ENCODE measurements around the gene TRHDE. TPM values are rescaled to one million over a fixed set of nuclear protein-coding genes. Genes with fewer than 3 reads are reported as not detected.
A peak's percentile ranks its signal among the peaks of the same experiment; 100 is the strongest.

Gene TRHDE
- total and polyA plus RNA-seq, 2 of the 13 experiments (the other 11 are each of a cell fraction or from before 2014, with no cell fraction given) = not detected

DNA sequence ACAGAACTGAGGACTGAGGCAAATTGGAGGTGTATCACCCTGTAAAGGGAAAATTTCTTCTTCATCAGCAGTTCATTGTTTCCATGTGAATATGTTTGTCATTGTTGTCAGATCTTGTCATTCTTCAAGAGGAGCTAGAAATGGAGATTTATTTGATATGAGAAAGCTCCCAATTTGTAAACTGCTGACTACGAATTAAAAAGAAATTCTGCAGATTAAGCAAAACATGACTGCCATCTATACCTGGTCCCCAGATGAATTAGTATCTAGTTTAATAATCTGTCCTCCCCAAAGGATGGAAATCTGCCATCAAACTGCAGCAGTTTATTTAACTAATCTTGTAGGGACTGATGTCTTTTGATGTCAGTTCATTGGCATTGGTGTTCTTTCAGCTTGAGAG, 162.8 kb downstream of the TRHDE start:
- no peak for ATAC-seq
- ChIA-PET POLR2A (no interaction called here), CTCF (ENCODE audit: low intra/inter-chr PET ratio, low total read pairs) (no interaction called here)
- H2AFZ ChIP-seq (ENCODE audit: low read length) = no peak overlapping the region
- H3K27me3 ChIP-seq (ENCODE audit: control insufficient read depth in 1 of 2, insufficient read depth in 2 of 2, low read length in 2 of 2) = no peaks in the 10 kb centered on the region
- no peaks in the 10 kb centered on the region for H3K36me3 ChIP-seq (replicated peaks in 1 of 2; ENCODE audit: control insufficient read depth in 1 of 2, insufficient read depth in 2 of 2, low read length in 2 of 2)
- in situ Hi-C loops (cut with HindIII; ENCODE audit: extremely low pct_ligation_motif_present, low pct_unique_long_range_greater_than_20kb) (no loop called here), intact Hi-C loops (cut with micrococcal nuclease; ENCODE audit: unreplicated experiment) (no loop called here)
- H3K79me2 ChIP-seq (ENCODE audit: insufficient read depth, low read length) = no peaks in the 10 kb centered on the region
- BruUV-seq (replicated peaks) = no TSS peak
- H4K20me1 ChIP-seq (ENCODE audit: insufficient read depth, low read length) = no peaks in the 10 kb centered on the region
- H3K9me3 ChIP-seq (ENCODE audit: low read length) = 0 out of 2 replicates have a peak, but pooled peaks cover 6% of the 10 kb centered on the region
- no peak overlapping the region for H3K4me3 ChIP-seq (replicated peaks in 1 of 3; ENCODE audit: insufficient read depth in 1 of 3, low read depth in 2 of 3, low read length in 3 of 3)
- DNase-seq (ENCODE audit: low spot score) = no peak
- 0% methylated on average over 1 of the region's 1 CpG for WGBS (ENCODE audit: low lambda C conversion rate)
- FAIRE-seq = no peak
- H3K4me1 ChIP-seq (ENCODE audit: insufficient read depth, low read length) = peaks cover 10% of the 10 kb centered on the region
- H3K9ac ChIP-seq (ENCODE audit: insufficient read depth, low read depth, low read length) = no peak overlapping the region
- H3K27ac ChIP-seq (ENCODE audit: extremely low read length, insufficient read depth, low read length) = no peak overlapping the region
- H3K4me2 ChIP-seq (ENCODE audit: low read depth, low read length) = no peak overlapping the region
- no peak for TF ChIP-seq ZNF224 (CRISPR knock-in tag; IDR thresholded peaks at IDR 0.05)
- no peak for TF ChIP-seq ZNF367 (CRISPR knock-in tag; IDR thresholded peaks at IDR 0.05; ENCODE audit: borderline replicate concordance)
- TF ChIP-seq ZNF7 (CRISPR knock-in tag; IDR thresholded peaks at IDR 0.05) = no peak
- TF ChIP-seq SMAD1 (CRISPR knock-in tag; IDR thresholded peaks at IDR 0.05; ENCODE audit: borderline replicate concordance, low read depth) = no peak
- no peak for TF ChIP-seq ZNF335 (CRISPR knock-in tag; IDR thresholded peaks at IDR 0.05)
- TF ChIP-seq CBX2 (IDR thresholded peaks at IDR 0.05; ENCODE audit: low read depth, low read length) = no peak
- TF ChIP-seq CBX2 (CRISPR knock-in tag; IDR thresholded peaks at IDR 0.05; ENCODE audit: low read depth) = no peak
- TF ChIP-seq, protein P1, sequence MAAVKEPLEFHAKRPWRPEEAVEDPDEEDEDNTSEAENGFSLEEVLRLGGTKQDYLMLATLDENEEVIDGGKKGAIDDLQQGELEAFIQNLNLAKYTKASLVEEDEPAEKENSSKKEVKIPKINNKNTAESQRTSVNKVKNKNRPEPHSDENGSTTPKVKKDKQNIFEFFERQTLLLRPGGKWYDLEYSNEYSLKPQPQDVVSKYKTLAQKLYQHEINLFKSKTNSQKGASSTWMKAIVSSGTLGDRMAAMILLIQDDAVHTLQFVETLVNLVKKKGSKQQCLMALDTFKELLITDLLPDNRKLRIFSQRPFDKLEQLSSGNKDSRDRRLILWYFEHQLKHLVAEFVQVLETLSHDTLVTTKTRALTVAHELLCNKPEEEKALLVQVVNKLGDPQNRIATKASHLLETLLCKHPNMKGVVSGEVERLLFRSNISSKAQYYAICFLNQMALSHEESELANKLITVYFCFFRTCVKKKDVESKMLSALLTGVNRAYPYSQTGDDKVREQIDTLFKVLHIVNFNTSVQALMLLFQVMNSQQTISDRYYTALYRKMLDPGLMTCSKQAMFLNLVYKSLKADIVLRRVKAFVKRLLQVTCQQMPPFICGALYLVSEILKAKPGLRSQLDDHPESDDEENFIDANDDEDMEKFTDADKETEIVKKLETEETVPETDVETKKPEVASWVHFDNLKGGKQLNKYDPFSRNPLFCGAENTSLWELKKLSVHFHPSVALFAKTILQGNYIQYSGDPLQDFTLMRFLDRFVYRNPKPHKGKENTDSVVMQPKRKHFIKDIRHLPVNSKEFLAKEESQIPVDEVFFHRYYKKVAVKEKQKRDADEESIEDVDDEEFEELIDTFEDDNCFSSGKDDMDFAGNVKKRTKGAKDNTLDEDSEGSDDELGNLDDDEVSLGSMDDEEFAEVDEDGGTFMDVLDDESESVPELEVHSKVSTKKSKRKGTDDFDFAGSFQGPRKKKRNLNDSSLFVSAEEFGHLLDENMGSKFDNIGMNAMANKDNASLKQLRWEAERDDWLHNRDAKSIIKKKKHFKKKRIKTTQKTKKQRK (IDR thresholded peaks at IDR 0.05; ENCODE audit: low read length) = no peak
- TF ChIP-seq MAFK (conservative IDR thresholded peaks at IDR 0.05 in 1 of 2, IDR thresholded peaks at IDR 0.05 in 1 of 2; ENCODE audit: low read length in 2 of 2) = peak; percentile 77 to 93
- no peak for TF ChIP-seq ZNF879 (CRISPR knock-in tag; IDR thresholded peaks at IDR 0.05)
- TF ChIP-seq NFRKB (IDR thresholded peaks at IDR 0.05) = no peak
- peak; percentile 87 for TF ChIP-seq MAFF (IDR thresholded peaks at IDR 0.05; ENCODE audit: low read depth, low read length)
- no peak for TF ChIP-seq KAT2B (IDR thresholded peaks at IDR 0.05; ENCODE audit: borderline replicate concordance, low read depth, low read length)
- no peak for TF ChIP-seq THAP11 (CRISPR knock-in tag; IDR thresholded peaks at IDR 0.05)
- TF ChIP-seq, protein P2, sequence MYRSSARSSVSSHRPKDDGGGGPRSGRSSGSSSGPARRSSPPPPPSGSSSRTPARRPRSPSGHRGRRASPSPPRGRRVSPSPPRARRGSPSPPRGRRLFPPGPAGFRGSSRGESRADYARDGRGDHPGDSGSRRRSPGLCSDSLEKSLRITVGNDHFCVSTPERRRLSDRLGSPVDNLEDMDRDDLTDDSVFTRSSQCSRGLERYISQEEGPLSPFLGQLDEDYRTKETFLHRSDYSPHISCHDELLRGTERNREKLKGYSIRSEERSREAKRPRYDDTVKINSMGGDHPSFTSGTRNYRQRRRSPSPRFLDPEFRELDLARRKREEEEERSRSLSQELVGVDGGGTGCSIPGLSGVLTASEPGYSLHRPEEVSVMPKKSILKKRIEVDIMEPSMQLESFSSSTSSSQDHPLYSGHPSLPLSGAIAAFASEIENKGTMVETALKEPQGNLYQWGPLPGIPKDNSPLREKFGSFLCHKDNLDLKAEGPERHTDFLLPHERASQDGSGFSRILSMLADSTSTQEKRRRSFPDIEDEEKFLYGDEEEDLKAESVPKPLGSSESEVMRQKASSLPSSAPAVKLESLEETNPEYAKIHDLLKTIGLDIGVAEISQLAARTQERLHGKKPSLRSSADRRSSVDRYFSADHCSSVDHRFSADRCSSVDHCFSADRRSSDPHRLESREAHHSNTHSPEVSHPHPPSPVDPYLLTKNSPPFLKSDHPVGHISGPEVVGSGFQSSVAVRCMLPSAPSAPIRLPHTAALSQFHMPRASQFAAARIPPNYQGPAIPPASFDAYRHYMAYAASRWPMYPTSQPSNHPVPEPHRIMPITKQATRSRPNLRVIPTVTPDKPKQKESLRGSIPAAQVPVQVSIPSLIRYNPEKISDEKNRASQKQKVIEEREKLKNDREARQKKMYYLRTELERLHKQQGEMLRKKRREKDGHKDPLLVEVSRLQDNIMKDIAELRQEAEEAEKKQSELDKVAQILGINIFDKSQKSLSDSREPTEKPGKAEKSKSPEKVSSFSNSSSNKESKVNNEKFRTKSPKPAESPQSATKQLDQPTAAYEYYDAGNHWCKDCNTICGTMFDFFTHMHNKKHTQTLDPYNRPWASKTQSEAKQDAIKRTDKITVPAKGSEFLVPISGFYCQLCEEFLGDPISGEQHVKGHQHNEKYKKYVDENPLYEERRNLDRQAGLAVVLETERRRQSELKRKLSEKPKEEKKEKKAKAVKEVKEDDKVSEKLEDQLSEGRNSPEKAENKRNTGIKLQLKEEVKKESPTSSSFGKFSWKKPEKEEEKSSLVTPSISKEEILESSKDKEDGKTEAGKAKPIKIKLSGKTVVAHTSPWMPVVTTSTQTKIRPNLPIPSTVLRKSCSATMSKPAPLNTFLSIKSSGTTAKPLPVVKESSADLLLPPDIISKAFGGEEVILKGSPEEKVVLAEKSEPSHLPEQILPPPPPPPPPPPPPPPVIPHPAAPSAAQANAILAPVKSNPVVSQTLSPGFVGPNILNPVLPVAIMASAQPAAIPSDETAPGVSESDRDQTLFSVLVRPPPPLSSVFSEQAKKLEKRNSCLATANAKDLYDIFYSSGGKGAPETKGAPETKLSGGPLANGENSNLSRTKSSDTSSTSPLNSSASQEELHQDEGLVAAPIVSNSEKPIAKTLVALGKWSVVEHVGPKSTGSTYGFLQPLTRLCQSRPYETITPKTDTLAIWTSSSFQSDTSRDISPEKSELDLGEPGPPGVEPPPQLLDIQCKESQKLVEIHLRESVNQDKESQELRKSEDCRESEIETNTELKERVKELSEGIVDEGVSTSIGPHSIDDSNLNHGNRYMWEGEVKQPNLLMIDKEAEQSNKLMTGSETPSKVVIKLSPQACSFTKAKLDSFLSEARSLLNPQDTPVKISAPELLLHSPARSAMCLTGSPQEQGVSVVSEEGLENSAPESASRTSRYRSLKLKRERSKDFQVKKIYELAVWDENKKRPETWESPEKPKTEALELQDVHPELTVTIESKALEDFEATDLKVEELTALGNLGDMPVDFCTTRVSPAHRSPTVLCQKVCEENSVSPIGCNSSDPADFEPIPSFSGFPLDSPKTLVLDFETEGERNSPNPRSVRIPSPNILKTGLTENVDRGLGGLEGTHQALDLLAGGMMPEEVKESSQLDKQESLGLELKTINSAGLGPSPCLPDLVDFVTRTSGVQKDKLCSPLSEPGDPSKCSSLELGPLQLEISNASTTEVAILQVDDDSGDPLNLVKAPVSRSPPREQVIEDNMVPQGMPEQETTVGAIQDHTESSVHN (CRISPR knock-in tag; IDR thresholded peaks at IDR 0.05) = no peak
- TF ChIP-seq SP4 (CRISPR knock-in tag; IDR thresholded peaks at IDR 0.05) = no peak
- TF ChIP-seq TOE1 (CRISPR knock-in tag; IDR thresholded peaks at IDR 0.05) = no peak
